SH-SY5Y (cell line): ENCODE data around the gene GEN1.

ENCODE experiments used
- GATA2 ChIP-seq: IDR thresholded peaks from 2 replicates; pipeline ENCODE4 v1.6.1; 2011; ENCODE audit warnings: mild to moderate bottlenecking, low read depth, low read length
- GATA3 ChIP-seq: IDR thresholded peaks from 2 replicates; pipeline ENCODE4 v1.6.1; 2011; ENCODE audit warnings: low read depth, mild to moderate bottlenecking, low read length, moderate library complexity

GEN1 gene

GRCh38 chr2:17821535-17822444 is 67.9 kb downstream of the GEN1 start:
- TF ChIP-seq GATA3 (no peak), GATA2 (no peak)

- TF ChIP-seq GATA2 (no peak), GATA3 (no peak)
These were observed 68.6 kb downstream of the GEN1 start for GRCh38 chr2:17822445-17823117.

- TF ChIP-seq GATA3 (no peak), GATA2 (no peak)
These were observed 73.4 kb downstream of the GEN1 start for GRCh38 chr2:17827316-17827715.

GRCh38 chr2:17827785-17828184 is 73.8 kb downstream of the GEN1 start:
- TF ChIP-seq GATA3 (no peak), GATA2 (no peak)

- TF ChIP-seq GATA2 (no peak), GATA3 (no peak)
These were observed 76.4 kb downstream of the GEN1 start for GRCh38 chr2:17830053-17831034.

- TF ChIP-seq GATA3 = no peak
- no peak for TF ChIP-seq GATA2
These were observed 81.6 kb downstream of the GEN1 start for GRCh38 chr2:17835516-17835915.
